ENCODE measurements around the gene LRGUK. TPM values are rescaled to one million over a fixed set of nuclear protein-coding genes. Genes with fewer than 3 reads are reported as not detected.

Gene LRGUK
- total RNA-seq, 1 donor from 2014 or later: 0.16 TPM

GRCh38 chr7:134179036-134180011 is 52.2 kb downstream of the LRGUK start:
- intact Hi-C loops (cut with DNase I): no loop called here
- no peak for DNase-seq
- no peak for ATAC-seq (ENCODE audit: poor library complexity)

GRCh38 chr7:134180376-134180775 is 53.2 kb downstream of the LRGUK start:
- ATAC-seq (ENCODE audit: poor library complexity) (no peak), DNase-seq (no peak)
- intact Hi-C loops (cut with DNase I): no loop called here

- intact Hi-C loops (cut with DNase I): no loop called here
- no peak for ATAC-seq (ENCODE audit: poor library complexity)
- DNase-seq: no peak
Observed at GRCh38 chr7:134182078-134182477, 54.9 kb downstream of the LRGUK start.

GRCh38 chr7:134184767-134185166 is 57.6 kb downstream of the LRGUK start:
- no peak for DNase-seq
- ATAC-seq (ENCODE audit: poor library complexity): no peak
- intact Hi-C loops (cut with DNase I): no loop called here

GRCh38 chr7:134186027-134186426 is 58.9 kb downstream of the LRGUK start:
- intact Hi-C loops (cut with DNase I): no loop called here

GRCh38 chr7:134186801-134187200 is 59.7 kb downstream of the LRGUK start:
- ATAC-seq (ENCODE audit: poor library complexity) (no peak), DNase-seq (no peak)
- intact Hi-C loops (cut with DNase I): no loop called here

More at GRCh38 chr7:134186027-134186426, 58.9 kb downstream of the LRGUK start:
- DNase-seq: no peak
- ATAC-seq (ENCODE audit: poor library complexity): no peak

- DNase-seq (no peak), ATAC-seq (ENCODE audit: poor library complexity) (no peak)
- intact Hi-C loops (cut with DNase I): no loop called here
Observed at GRCh38 chr7:134187893-134188292, 60.8 kb downstream of the LRGUK start.

GRCh38 chr7:134188311-134188710 is 61.2 kb downstream of the LRGUK start:
- DNase-seq (no peak), ATAC-seq (ENCODE audit: poor library complexity) (no peak)
- intact Hi-C loops (cut with DNase I): no loop called here

GRCh38 chr7:134189559-134189958 is 62.4 kb downstream of the LRGUK start:
- DNase-seq: no peak
- no peak for ATAC-seq (ENCODE audit: poor library complexity)
- intact Hi-C loops (cut with DNase I): no loop called here

- DNase-seq: no peak
- intact Hi-C loops (cut with DNase I): no loop called here
- ATAC-seq (ENCODE audit: poor library complexity): no peak
Observed at GRCh38 chr7:134191876-134192275, 64.7 kb downstream of the LRGUK start.

- no peak for DNase-seq
- no peak for ATAC-seq (ENCODE audit: poor library complexity)
Observed at GRCh38 chr7:134193240-134193639, 66.1 kb downstream of the LRGUK start.

GRCh38 chr7:134195252-134195651 is 68.1 kb downstream of the LRGUK start:
- no peak for ATAC-seq (ENCODE audit: poor library complexity)
- intact Hi-C loops (cut with DNase I): no loop called here
- DNase-seq: no peak

More at GRCh38 chr7:134193240-134193639, 66.1 kb downstream of the LRGUK start:
- intact Hi-C loops (cut with DNase I): no loop called here

GRCh38 chr7:134196439-134196838 is 69.3 kb downstream of the LRGUK start:
- intact Hi-C loops (cut with DNase I): no loop called here
- no peak for DNase-seq
- ATAC-seq (ENCODE audit: poor library complexity): no peak

GRCh38 chr7:134197345-134197744 is 70.2 kb downstream of the LRGUK start:
- ATAC-seq (ENCODE audit: poor library complexity) (no peak), DNase-seq (no peak)
- intact Hi-C loops (cut with DNase I): no loop called here

- DNase-seq (no peak), ATAC-seq (ENCODE audit: poor library complexity) (no peak)
- intact Hi-C loops (cut with DNase I): no loop called here
Observed at GRCh38 chr7:134200970-134201369, 73.8 kb downstream of the LRGUK start.

GRCh38 chr7:134201569-134202261 is 74.6 kb downstream of the LRGUK start:
- DNase-seq (no peak), ATAC-seq (ENCODE audit: poor library complexity) (no peak)
- intact Hi-C loops (cut with DNase I): no loop called here

GRCh38 chr7:134203186-134203889 is 76.2 kb downstream of the LRGUK start:
- intact Hi-C loops (cut with DNase I): no loop called here
- no peak for ATAC-seq (ENCODE audit: poor library complexity)
- no peak for DNase-seq

GRCh38 chr7:134209322-134210015 is 82.3 kb downstream of the LRGUK start:
- no peak for DNase-seq
- ATAC-seq (ENCODE audit: poor library complexity): no peak
- intact Hi-C loops (cut with DNase I): no loop called here

- DNase-seq: no peak
- no peak for ATAC-seq (ENCODE audit: poor library complexity)
- intact Hi-C loops (cut with DNase I): no loop called here
Observed at GRCh38 chr7:134210227-134210626, 83.1 kb downstream of the LRGUK start.
